GM19397 (cell line): Measurements from ENCODE around the gene SGMS1.
A peak's percentile ranks its signal among the peaks of the same experiment; 100 is the strongest.

ENCODE experiments used
- ATAC-seq: cut with Tn5 transposase; IDR thresholded peaks from one replicate; pipeline ENCODE4 v1.9.1; 2021; ENCODE audit warnings: mild to moderate bottlenecking, moderate library complexity; ENCODE audit not compliant: unreplicated experiment

Gene SGMS1

DNA sequence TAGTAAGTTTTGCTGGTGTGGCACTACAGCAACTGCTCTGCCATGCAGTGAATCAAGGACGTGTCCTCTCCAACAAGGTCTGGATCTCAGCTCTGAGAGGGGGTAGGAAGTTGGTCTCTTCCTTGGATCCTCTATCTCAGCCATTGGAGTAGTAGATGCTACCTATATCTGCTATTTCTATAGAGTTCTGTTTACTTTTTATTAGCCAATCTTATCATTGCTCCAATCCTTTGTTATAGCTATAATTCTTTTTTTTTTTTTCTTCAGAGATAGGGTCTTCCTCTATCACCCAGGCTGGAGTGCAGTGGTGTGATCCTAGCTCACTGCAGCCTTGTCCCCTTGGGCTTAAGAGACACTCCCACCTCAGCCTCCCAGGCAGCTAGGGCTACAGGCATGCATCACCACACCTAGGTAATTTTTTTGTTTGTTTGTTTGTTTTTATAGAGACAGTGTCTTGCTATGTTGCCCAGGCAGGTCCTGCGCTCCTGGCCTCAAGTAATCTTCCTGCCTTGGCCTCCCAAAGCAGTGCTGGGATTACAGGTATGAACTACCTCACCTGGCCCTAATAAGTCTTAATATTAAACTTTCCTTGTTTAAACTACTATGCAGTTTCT lies 217.2 kb downstream of the SGMS1 start:
- ATAC-seq = no peak

DNA sequence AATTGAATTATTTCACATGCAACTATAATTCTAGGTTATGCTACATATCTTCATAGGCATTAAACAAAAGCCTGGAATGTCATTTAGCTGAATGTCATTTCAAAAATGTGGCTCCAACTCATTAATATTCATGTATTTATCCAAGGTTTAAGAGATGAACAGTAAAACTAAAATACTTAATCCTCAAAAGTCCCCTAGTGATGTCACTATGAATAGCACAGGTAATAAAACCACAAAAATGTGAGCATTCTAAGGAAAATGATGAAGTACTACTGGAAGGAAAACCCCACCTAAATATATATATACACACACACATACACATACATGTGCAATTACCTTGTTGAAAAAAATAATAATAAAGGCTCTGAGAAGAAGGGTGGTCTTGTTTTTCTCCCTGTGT lies 218.0 kb downstream of the SGMS1 start:
- ATAC-seq = no peak

DNA sequence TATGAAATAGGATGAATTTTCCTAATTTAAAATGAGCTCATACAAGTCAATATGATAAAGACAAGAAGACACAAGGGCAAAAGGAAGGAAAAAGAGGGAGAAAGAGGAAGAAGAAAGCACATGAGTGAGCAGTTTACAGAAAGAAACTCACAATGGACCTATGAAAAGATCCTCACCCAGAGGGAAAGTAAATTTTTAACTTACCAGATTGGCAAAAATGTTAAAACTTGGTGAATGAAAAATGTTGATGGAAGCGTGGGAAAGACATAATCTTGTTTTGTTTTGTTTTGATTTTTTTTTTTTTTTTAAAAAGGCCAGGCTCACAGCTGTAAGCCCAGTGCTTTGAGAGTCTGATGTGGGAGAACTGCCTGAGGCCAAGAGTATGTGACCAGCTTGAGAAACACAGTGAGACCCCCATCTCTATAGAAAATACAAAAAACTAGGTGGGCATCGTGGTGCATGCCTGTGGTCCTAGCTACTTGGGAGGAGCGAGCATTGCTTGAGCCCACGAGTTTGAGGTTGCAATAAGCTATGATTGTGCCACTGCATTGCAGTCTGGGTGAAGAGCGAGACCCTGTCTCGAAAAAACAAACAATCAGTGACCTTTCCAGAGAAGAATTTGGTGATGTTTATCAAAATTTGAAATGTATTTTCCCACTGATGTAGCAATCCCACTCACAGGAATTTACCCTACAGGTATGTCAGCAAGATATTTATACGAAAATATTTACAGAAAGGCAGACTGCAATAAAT lies 219.6 kb downstream of the SGMS1 start:
- ATAC-seq = no peak

DNA sequence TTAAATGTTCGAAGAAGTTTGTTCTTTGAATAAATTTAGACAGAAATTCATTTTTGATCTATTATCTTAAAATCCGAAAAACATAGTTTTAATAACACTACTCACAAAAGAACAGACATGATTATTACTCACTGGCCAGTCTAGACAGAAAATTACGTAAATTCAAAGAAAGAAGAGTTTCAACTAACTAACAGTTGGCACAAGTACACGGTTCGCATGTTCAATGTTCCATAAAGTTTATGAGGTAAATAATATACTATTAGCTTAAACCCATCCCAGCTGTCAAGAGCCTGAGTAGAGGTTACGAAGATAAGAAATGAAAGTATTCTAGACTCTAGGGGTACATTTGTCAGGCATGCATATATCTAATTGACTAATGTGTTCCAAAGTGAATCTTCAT lies 220.7 kb downstream of the SGMS1 start:
- no peak for ATAC-seq

DNA sequence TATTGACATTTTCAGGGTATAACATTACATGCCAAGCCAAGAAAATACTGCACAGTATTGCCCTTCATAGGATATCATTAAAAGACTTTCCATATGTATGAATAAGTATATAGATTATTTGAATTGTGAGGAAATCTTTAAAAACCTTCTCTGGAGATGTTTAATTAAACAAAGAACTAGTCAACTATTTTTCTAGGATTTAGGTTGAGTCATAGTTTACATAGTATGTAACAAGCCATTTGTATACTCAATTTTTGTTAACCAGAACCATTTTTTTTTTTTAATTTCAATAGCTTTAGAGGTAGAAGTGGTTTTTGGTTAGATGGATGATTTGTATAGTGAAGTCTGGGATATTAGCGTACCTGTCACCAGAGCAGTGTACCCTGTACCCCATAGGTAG lies 221.3 kb downstream of the SGMS1 start:
- no peak for ATAC-seq

DNA sequence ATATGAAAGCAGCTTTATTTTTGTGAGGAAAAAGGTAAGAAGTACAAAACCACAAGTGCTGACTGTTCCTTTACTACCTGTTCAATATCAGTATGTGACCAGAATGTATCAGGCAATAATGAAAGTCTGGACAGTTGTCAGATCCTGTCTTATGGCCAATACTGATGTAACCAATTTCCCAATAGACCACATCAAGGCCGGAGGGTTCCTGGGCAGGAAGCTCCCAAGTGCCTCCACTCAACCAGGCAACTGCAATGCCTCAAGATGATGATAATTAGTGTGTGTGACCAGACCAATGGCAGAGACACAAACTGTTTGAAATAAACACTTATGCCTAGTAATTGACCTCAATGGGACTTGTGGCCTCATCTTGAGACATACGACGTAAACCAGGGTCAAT lies 223.1 kb downstream of the SGMS1 start:
- no peak for ATAC-seq

DNA sequence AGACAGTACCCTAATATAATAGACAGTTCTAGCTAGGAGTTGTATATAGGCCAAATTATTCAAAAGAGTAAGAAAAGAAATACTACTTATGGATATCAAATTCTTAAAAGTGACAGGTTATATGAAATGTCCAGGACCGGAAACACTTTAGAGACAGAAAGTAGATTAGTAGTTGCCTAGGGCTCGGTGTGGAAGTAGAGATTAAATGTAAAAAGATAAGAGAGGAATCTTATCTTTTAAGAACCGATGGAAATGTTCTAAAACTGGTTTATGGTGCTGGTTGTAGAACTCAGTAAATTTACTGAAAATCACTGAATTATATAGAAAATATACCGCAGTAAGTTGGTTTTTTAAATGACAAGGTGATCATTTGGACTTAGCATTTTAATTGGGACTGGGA lies 224.9 kb downstream of the SGMS1 start:
- no peak for ATAC-seq

DNA sequence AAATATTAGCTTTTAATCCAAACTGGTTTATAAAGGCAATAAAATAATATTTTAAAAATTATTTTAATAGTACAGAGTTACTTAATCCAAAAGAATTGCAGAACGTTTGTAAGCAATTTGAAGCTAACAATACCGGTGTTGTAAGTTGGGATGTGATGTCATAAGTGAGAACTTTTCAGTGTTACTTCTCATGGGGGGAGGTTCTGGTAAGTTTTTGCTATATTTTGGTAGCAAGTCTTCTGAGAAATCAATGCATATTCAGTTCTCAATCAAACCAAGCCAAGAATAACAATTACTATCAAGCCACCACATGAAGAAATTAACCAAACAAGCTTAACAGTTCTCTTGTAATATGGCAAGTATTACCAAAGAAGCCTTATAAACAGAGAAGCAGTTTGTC lies 225.4 kb downstream of the SGMS1 start:
- no peak for ATAC-seq

DNA sequence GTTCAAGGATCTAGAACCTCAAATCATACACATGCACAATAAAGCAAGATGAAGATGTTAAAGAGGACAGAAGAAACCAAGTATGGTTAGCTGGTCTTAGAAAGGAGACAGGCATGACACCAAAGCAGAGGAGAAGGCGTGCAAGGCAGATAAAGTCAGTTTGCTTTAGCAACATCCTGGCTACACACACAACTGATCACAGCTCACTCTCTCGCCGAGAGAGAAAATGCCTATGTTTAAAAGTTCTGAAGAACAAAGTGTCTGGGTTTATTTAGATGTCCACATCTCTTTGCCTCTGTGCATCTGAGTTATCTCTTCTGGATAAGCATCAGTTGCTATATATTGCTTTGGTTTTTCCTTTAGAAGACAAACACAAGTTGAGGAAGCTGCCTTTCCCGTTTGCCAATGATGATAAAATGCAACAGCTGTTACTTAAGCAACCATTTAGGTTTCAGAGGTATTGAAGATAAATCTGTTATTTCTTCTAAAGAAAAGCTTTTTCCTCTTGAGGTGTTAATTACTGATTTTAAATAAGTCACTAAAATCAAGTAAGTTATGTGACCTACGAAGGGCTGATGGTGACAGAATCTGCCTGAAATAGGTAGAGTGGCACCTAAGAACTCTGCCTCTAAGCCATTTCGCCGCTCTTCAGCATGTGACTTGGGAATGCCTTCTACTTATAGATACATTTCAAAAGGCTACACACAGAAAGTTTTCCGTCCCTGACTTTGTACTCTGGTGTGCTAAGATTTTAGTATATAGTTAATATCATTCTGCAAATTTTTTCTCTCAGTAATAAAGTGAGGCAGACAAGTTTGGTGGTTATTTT lies 226.2 kb downstream of the SGMS1 start:
- no peak for ATAC-seq

DNA sequence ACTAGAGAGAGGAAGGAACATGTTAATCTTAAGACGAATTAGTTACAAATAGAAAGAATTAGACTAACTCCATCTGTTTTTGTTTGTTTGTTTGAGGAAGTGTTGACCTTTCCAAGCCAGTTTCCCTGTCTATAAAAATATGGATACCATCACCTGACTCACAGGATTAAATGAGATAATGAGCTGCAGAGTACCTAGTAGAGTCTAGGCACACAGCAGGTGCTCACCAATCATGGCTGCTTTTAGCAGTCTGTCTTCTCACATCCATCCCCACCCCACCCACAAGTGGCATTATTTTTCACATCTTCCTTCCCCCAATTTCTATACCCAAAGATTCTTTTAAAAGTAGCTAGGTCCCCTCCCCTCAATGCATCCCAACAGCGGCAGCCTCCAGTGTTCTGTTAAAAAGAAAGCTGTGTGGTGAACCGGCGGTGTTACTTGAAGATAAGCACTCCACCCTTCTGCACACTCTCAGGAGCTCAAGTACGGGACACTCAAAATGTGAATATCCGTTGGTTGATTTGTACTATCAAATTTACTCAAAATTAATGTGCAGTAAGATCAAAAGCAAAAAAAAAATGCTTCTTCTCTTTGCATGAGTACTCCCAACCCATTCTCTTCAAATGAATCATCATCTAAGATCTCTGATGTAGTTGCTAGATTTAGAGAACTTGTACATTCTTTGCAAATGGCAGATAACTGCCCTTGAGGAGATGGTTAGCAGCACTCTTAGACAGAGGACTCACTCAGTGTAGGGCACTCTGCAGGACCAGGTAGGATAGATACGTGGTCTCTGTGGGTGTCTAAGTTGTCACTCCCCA lies 227.1 kb downstream of the SGMS1 start:
- ATAC-seq = no peak

DNA sequence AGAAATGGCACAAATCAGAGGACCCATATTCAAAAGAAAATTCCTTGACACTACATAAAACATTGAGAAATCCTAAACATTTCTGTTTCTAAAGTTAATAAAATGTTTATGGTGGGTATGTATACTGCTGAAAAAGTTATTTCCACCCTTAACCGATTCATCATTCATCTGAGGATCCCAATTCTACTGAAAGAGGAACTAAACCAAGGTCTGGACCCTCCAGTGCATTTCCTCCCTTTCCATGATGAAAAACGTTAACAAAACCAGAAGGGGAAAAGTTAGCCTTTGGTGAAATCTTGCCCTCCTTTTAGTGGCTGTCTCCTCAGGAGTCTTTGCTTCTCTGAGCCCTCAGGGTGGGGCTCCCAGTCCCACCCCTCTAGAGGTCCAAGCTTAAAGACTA lies 227.9 kb downstream of the SGMS1 start:
- ATAC-seq = no peak

DNA sequence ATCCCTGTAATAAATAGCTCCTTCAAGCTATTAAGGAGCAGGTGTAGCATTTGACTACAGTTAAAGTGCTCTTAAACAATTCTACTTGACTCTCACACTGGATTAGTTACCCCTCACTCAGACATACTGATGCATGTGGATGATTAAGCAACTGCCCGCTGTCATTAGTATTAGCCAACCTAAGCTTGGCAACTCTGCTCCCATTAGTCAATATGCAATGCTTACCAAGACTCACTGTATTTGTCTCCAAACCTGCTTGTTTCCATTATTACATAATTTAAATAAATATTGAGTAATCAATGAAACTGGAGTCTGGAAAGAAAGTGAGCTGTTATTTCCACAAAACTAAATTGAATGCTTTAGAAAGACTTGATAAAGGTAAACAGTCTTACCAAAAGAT lies 228.5 kb downstream of the SGMS1 start:
- ATAC-seq = no peak

DNA sequence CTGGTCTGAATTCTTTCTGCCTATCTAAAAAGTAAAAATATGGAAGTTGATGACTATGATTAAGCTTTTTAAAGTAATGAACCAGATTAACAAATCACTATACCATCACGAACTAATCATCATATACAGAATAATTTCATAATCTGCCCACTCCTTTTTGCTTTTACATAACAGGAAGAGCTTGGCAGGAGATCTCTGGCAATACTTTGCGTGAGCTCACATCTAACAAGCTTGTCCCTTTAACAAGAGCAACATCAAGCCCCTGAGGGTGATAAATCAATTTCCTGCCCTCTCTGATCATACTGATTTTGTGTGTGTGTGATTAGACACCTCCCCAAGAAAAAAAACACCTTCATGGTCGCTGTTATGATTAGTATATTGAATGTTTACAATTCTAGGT lies 228.9 kb downstream of the SGMS1 start:
- ATAC-seq = no peak

DNA sequence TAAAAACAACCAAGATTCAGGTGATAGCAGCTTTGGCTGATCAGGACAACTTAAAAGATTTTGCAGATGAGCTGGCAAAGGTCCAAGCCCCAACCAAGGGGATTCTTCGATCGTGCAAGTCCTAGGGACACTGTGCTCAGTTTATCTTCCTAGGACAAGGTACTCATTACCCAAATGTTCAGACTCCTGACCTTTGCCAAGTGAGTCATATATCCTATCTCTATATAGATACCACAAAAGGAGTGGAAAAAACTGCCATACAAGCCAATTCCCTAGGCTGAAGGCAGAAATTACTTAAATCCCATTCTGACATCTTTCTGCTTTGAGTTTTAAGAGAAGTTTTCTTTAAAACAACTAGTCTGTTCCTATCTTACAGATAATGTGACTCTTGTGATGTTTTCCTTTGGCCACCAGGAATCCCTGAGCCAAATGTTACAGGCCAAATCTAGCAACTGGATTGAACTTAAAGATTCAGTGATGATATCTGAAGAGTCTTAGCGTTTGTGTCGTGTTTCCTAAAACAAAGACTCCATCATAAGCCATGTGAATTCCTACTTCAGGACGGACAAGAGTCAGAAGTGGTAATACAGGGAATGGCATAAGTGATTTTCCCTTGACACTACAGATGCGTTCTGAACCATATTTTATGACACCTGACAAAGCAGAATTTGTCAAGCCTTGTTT lies 229.8 kb downstream of the SGMS1 start:
- ATAC-seq = no peak

DNA sequence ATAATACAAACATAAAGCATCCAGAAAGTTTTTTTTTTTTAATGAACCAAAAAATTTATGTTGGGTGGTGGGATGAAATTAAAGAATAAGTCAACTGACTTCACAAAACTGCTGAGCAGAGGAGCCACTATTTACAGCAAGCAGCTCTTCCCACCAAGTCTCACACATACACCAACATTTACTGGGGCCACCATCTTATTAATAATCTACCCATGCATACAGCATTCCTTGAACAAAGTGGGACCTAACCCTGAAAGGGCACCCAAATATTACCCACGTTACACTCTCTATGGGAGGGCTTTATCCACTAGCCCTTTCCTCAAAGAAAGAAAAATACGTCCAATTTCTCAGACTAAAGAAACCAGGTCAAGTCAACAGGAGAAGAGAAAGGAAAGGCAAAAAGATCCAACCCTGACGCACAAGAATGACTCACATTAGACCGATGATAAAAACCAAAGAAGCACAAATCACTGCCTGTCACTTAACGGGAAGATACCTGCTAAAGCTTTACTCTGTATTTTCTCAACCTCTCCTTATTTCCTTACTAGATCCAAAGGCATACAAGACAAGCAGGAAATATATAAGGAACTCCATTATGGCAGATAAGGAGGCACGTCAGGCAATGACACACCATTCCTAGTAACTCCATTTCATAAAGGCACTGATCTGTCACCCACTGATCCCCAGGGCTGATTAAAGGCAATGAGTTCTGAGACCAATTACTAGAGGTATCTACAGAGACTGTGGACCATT lies 230.6 kb downstream of the SGMS1 start:
- no peak for ATAC-seq

DNA sequence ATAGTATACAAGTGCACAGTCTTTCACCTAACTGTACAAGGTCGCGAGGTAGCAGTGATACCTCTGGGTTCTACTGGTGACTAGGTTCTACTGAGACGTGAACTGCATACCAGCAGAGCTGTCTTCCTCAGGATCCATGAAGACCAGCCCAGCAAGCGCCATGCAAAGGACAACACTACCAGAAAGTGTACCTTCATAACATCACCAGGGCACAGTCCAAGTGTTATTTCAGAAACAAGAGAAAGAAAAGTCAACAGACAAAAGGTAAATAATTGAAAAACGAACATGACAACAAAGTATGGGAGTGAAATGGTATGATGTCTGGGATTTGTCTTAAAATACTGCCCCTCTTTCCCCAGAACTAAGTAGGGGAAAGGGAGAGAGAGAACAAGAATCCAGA lies 231.3 kb downstream of the SGMS1 start:
- no peak for ATAC-seq

DNA sequence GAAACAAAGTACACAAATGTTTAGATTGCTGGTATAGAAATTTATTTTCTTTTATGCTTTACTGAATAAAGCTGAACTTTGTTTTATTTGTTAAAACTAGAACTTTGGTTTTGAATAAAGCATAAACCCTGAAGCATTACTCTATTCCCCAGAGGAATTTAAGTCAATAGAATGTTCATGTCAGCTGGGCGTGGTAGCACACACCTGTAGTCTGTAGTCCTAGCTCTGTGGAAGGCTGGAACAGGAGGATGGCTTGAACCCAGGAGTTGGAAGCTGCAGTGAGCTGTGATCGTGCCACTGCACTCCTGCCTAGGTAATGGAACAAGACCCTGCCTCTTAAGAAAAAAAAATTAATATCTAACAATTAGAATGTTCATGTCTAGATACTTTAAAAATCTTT lies 233.5 kb downstream of the SGMS1 start:
- ATAC-seq = no peak

DNA sequence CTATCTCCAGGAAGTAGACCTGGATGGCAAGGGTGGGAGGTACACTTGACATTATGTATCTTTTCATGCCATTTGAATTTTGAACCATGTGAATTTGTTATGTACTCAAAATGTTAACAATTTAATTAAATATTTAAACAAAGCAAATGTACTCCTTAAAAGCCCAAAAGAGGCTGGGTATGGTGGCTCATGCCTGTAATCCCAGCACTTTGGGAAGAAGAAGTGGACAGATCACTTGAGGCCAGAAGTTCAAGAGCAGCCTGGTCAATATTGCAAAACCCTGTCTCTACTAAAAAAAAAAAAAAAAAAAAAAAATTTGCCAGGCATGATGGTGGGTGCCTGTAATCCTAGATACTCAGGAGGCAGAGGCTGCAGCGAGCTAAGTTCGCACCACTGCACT lies 235.6 kb downstream of the SGMS1 start:
- no peak for ATAC-seq

DNA sequence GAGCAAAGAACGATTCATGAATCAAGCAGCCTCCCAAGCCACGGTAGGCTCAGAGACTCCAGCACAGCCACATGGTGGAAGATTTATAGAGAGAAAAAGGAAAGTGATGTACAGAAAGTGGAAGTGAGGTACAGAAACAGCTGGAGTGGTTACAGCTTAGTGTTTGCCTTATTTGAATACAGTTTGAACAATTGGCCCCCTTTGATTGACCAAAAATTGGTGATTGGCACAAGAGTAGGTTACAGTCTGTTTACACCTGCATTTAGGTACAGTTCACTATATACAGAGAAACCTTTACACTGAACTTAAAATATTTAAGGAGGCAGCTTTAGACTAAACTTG lies 236.1 kb downstream of the SGMS1 start:
- peak; percentile 69 for ATAC-seq
